GM12892 (cell line): Measurements from ENCODE around the gene PRKCZ.
A peak's percentile ranks its signal among the peaks of the same experiment; 100 is the strongest.

Source experiments
- DNase-seq: peaks from one replicate; pipeline ENCODE4 v3.0.0; 2011; ENCODE audit not compliant: insufficient read length
- FAIRE-seq: peaks from 2 replicates; lab custom pipeline; 2011; peaks lifted over from hg19 to GRCh38; lab: Jason Lieb, UNC
- POLR2A ChIP-seq: IDR thresholded peaks from 2 replicates; pipeline ENCODE4 v1.6.1; 2011; ENCODE audit warnings: low read depth, low read length, control low read depth
- POLR2AphosphoS5 ChIP-seq: IDR thresholded peaks from 2 replicates; pipeline ENCODE4 v1.6.1; 2011; ENCODE audit warnings: low read depth, low read length, control low read depth
- TAF1 ChIP-seq: IDR thresholded peaks from 2 replicates; pipeline ENCODE4 v1.6.1; 2011; ENCODE audit warnings: low read depth, mild to moderate bottlenecking, control low read depth, low read length, borderline replicate concordance

The PRKCZ gene

DNA sequence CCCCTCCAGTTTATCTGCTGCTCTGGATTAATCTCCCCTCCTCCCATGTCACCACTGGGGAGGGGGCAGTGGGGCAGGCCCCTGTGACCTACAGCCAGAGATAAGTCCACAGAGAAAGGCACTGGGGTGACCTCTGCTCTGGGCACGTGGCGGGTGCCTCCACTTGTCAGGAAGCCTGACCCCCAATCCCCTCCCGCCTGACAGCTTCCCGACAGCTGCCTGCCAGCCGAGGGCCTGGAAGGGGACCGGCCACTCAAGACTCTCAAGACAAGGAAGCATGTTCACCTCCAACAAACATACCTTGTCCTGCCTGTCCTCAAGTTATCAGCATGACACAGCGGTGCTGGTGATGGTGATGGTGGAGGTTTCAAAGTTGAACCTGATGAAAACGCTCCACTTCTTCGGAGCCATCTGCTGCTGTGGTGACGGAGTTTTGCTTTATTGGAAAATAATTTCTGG, 147.5 kb downstream of the PRKCZ start:
- FAIRE-seq (no peak), DNase-seq (no peak)
- no peak for TF ChIP-seq POLR2A
- TF ChIP-seq TAF1: no peak
- TF ChIP-seq POLR2AphosphoS5: no peak

DNA sequence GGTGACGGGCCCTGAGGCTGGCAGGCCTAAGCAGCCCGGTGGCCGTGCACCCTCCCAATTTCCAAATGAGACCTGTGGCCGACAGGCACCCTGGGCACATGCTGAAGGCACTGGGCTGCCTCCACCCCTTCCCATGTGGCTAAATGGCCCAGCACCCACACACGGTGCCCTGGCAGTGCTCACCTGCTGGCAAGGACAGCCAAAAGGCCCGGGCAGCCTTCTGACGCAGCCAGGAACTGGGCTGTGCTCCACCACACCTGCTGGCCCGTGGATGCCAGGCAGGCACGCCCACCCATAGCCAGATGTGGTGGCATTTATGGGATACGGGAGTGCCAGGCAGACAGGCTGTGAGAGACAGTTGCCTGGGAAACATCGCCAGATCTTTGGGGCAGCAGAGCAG, 148.4 kb downstream of the PRKCZ start:
- FAIRE-seq (no peak), DNase-seq (no peak)
- TF ChIP-seq POLR2A (no peak), TAF1 (no peak), POLR2AphosphoS5 (no peak)

DNA sequence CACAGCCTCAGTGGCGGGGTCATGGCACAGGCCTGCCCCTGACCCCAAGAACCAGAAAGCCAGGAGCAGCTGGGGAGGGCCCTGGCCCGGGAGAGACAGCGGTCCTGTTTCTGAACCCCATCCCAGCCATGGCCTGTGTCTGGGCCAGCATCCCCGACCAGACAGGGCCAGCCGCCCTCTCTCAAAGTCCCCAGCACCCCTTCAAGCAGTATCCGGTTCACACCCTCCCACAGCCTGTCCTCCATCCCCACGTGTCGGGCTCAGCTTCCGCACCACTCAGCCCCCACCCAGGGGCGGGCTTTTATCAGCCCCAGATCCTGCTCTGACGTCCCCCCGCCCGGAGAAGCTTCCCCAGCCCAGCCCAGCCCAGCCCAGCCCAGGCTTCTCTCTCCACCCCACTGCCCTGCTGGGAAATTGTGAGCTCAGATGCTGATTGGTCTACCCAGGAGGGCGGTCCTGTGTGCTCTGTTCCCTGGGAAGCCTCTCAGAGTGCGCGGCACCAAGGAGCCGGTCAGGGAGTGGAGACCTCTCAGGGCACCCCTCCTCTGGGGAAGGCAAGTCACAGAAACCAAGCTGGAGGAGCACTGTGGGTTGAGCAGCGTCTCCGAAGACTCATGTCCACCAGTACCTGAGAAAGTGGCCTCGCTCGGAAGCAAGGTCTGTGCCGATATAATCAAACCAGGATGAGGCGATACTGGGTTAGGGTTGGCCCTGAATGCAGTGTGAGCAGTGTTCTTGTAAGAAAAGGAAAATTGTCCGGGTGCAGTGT, 149.0 kb downstream of the PRKCZ start:
- FAIRE-seq (no peak), DNase-seq (peak; percentile 71)
- no peak for TF ChIP-seq TAF1
- TF ChIP-seq POLR2AphosphoS5: no peak
- no peak for TF ChIP-seq POLR2A

DNA sequence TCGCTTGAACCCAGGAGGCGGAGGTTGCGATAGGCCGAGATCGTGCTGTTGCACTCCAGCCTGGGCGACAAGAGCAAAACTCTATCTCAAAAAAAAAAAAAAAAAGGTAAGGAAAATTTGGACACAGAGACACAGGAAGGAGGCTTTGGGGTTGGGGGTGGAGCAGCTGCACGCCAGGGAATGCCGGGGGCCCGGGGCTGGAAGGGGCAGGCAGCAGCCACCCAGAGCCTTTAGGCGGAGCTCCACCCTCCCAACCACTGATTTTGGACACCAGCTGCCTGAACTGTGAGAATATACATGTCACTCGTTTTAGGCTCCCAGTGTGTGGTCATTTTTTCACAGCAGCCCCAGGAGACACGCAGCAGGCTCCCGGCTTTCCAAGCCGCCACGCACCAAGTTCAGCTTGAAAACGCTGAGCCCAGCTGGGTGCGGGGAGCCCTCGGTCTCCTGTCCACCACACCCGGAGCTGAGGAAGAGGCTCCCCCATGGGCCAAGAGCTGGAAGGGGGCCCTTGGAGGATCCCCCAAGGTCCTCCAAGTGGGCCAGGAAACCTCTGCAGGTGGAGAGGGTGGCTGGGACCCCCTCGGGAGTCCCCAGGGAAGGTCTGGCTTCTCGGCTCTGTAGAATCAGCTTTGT, 150.2 kb downstream of the PRKCZ start:
- no peak for TF ChIP-seq POLR2A
- no peak for TF ChIP-seq POLR2AphosphoS5
- TF ChIP-seq TAF1: no peak
- no peak for FAIRE-seq

DNA sequence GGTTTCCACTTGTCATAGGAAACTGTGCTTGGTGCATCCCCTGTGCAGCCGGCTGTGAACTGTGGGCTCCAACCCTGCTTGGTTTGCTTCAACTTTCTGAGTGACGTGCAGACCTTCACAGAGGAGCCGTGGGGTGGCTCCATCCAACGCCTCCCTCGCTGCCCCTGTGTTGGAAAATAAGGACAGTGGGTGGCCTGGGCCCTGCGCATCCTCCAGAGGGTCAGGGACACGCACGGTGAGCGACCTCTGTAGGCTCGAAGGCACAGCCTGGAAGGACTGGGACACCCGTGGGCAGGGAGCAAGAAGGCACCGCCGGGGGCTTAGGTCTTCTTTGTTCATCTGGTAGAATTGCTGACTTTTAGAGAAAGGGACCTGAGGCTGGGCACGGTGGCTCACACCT, 150.9 kb downstream of the PRKCZ start:
- FAIRE-seq: no peak
- no peak for DNase-seq

More for the DNA sequence above, 150.2 kb downstream of the PRKCZ start:
- no peak for DNase-seq

DNA sequence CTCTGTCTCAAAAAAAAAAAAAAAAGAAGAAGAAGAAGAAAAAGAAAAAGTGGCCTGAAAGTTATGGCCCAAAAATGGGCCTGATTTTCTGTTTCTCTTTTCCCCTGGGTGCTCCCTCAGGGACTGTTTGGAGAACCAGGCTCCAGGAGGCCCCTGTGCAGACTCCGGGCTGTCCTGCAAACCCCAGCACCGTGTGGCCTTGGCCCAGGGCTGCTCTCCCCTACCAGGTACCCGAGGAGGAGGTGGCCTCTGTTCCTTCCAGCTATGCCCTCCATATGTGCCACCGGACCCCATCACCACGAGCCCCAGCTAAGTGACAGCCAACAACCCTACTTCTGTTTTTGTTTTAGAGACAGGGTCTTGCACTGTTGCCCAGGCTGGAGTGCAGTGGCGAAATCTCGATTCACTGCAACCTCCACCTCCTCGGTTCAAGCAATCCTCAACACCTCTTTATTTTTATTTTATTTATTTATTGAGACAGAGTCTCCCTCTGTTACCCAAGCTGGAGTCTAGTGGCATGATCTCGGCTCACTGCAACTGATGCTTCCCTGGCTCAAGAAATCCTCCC, 151.9 kb downstream of the PRKCZ start:
- FAIRE-seq: no peak
- DNase-seq: no peak
- TF ChIP-seq TAF1 (no peak), POLR2AphosphoS5 (no peak), POLR2A (no peak)

More for the DNA sequence above, 150.9 kb downstream of the PRKCZ start:
- TF ChIP-seq POLR2A (no peak), POLR2AphosphoS5 (no peak), TAF1 (no peak)

DNA sequence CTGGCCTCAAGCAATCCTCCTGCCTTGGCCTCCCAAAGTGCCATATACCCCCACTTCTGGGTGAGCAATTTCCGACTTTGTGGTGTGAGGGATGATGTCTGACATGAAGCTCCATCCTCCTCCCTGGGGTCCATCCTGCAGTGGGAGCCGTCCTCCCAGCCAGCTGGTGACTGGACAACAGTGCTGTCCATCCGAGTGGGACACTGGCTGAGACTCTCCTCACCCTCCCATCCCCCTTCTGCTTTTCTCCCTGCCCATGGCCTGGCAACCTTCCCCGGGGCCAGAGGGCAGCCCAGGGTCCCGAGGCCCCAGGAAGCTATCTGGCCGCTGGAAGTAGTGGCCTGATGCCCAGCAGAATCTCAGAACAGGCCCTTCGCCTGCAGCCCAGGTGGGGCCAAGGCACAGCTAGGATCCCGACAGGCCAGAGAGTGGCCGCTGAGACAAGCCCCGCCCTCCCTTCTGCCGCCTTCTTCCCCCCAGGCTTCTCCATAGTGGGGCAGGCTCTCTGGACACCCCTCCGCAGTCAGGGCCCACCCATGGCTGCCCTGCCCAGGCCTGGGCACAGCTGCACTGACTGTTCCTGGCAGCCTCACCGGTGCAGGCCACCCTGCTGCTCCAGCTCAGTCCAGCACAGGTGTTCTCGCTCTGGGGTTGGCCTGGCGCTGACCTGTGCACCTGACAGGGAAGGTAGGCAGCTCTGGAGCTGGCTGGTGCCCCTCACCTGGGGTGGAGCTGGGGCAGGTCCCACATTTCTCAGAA, 152.8 kb downstream of the PRKCZ start:
- TF ChIP-seq POLR2AphosphoS5 (no peak), TAF1 (no peak), POLR2A (no peak)
- FAIRE-seq: no peak
- DNase-seq: no peak

DNA sequence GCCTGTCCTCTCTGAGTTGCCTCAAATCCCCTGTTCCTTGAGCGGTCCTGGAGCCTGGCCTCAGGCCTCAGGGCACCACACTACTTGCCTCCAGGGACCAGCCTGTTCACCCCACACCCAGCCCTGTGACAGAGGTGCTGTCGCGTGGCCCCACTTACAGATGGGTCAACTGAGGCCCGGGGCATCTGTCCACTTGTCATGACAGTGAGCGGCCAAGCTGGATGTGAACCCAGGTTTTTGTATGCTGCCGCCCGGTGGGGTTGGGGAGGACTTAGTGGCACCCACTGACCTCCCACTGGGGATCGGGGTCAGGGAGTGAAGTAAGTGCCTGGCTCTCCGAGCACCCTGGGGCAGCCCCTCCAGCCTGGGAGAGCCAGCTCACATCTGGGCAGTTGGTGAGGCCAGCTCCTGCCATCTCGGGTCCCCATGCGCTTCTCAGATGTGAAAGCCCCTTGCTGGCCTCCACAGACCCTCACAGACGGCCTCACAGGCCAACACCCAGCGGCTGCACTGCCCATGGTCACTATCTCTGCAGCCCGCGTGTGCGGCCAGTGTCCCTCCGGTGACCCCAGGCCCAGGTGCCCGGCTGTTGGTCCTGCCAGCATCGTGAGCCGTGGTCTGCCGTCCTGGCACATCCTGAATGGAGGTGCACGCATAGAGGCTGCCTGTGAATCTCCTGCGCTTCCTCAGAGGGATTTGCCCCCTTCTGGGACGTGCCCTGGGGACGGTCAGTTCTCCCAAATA, 153.6 kb downstream of the PRKCZ start:
- TF ChIP-seq POLR2AphosphoS5: no peak
- no peak for TF ChIP-seq POLR2A
- TF ChIP-seq TAF1: no peak
- no peak for DNase-seq
- no peak for FAIRE-seq

DNA sequence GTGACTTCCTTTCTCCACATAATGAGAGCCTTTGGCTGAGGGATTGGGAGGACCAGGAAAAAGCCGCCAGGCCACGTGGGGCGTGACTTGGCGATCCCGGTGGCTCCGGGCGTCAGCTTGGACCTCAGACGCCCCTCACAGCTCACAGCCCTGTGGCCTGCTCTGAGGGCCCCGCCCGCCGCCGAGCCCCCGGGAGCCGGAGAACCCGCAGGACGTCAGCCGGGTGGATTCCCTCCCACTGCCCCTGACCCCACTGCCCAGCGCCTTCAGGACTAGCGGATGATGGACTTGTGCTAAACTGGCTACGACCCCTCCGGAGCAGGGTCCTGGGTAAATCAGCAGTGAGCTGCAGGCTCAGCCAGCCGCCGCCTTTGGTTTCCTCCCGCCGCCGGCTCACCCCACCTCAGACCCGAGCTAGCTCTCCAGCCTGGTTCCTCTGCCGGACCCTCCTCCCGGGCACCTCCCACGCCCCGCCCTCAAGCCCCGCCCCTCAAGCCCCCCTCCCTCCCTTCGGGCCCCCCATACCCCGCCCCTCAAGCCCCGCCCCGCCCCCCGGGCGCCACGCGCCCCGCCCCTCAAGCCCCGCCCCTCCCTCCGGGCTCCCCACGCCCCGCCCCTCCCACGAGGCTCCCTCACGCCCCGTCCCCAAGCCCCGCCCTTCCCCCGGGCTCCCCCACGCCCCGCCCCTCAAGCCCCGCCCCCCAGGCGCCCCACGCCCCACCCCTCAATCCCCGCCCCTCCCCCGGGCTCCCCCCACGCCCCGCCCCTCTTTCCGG, 154.4 kb downstream of the PRKCZ start:
- TF ChIP-seq POLR2A (no peak), TAF1 (no peak), POLR2AphosphoS5 (no peak)
- DNase-seq (peak; percentile 93), FAIRE-seq (no peak)
